Activated CD4-positive, alpha-beta T cell treated with anti-CD3 and anti-CD28 coated beads, Interleukin-2, Interleukin-6, amounts not matched to agents 100 ng/mL and 50 ng/mL, durations not matched to agents 16 hours and 8 hours (primary cell): Measurements from ENCODE around the gene CCT7.

Experiments
- DNase-seq: peaks from one replicate; pipeline ENCODE4 v3.0.0-alpha.2; 2020

CCT7 gene

GRCh38 chr2:73297151-73297559, 63.0 kb downstream of the CCT7 start:
- no peak for DNase-seq

- no peak for DNase-seq
These were observed 63.5 kb downstream of the CCT7 start for GRCh38 chr2:73297586-73297985.

- no peak for DNase-seq
These were observed 66.8 kb downstream of the CCT7 start for GRCh38 chr2:73300926-73301325.

- DNase-seq = no peak
These were observed 67.5 kb downstream of the CCT7 start for GRCh38 chr2:73301636-73302035.
